ENCODE measurements around the gene GNB1. TPM values are rescaled to one million over a fixed set of nuclear protein-coding genes. Genes with fewer than 3 reads are reported as not detected.
A peak's percentile ranks its signal among the peaks of the same experiment; 100 is the strongest.

GNB1 gene
- total and polyA plus RNA-seq, 9 of the 15 experiments (the other 6 are each of a cell fraction or from before 2014, with no cell fraction given) = 34.3 to 388 (median 114) TPM

GRCh38 chr1:1883092-1883873 lies 7.6 kb downstream of the GNB1 start (continued):
- TF ChIP-seq SAFB2 (IDR thresholded peaks at IDR 0.05; ENCODE audit: borderline replicate concordance, low read depth, low read length, severe bottlenecking) = no peak
- no peak for TF ChIP-seq PTRF (tag; IDR thresholded peaks at IDR 0.05)
- no peak for TF ChIP-seq NEUROD1 (IDR thresholded peaks at IDR 0.05; ENCODE audit: borderline replicate concordance, low read depth, low read length, partially characterized antibody)
- no peak for TF ChIP-seq RREB1 (CRISPR knock-in tag; IDR thresholded peaks at IDR 0.05)
- TF ChIP-seq ZNF12 (CRISPR knock-in tag; IDR thresholded peaks at IDR 0.05) = no peak
- TF ChIP-seq ZNF133 (CRISPR knock-in tag; IDR thresholded peaks at IDR 0.05) = no peak
- TF ChIP-seq SRF (CRISPR knock-in tag; IDR thresholded peaks at IDR 0.05) = peak in 1 of 2 experiments; percentile 69; a peak in 2 of 4 replicates
- TF ChIP-seq DLX4 (CRISPR knock-in tag; IDR thresholded peaks at IDR 0.05) = no peak
- TF ChIP-seq ZNF668 (CRISPR knock-in tag; IDR thresholded peaks at IDR 0.05) = no peak
- TF ChIP-seq NKRF (IDR thresholded peaks at IDR 0.05; ENCODE audit: borderline replicate concordance) = 0 out of 2 replicates have a peak, but pooled peaks have one; percentile 3
- TF ChIP-seq CEBPZ (IDR thresholded peaks at IDR 0.05; ENCODE audit: borderline replicate concordance, low read depth, low read length) = no peak
